LNCAP (cell line): Measurements from ENCODE around the gene OXCT1.
A peak's percentile ranks its signal among the peaks of the same experiment; 100 is the strongest.

Experiments used
- TF ChIP-seq, protein P1 (sequence below): fragments of 450-650 bp; IDR thresholded peaks from 2 replicates; pipeline ENCODE4 v1.5.1; 2017; ENCODE audit warnings: mild to moderate bottlenecking

The OXCT1 gene

DNA sequence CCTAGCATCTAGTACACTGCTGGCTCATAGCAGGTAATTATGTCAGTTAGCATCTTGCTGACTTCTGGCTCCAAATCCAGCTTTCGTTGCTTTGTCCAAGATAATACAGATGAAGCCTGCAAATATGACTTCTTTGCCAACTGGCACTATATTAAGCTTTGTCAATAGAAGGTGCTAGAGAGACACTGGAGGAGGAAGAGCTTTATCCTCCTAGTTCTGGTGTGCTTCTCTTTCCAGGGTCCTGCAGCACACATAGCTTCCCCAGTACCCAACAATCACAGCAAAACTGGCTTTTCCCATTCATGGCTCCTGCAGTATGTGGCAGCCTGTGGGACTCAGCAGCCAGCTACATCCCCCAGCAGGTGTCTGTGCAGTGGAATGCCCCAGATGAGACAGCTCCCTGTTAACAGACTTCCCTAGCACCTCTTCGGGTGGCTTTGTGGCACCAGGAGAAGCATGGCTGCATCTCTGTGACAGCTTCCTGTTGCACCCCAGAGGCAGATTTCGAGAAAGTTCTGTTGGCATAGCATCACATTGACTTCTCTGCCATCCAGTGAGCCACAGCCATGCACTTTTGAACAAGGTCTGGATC, 147.8 kb downstream of the OXCT1 start:
- TF ChIP-seq, protein P1, sequence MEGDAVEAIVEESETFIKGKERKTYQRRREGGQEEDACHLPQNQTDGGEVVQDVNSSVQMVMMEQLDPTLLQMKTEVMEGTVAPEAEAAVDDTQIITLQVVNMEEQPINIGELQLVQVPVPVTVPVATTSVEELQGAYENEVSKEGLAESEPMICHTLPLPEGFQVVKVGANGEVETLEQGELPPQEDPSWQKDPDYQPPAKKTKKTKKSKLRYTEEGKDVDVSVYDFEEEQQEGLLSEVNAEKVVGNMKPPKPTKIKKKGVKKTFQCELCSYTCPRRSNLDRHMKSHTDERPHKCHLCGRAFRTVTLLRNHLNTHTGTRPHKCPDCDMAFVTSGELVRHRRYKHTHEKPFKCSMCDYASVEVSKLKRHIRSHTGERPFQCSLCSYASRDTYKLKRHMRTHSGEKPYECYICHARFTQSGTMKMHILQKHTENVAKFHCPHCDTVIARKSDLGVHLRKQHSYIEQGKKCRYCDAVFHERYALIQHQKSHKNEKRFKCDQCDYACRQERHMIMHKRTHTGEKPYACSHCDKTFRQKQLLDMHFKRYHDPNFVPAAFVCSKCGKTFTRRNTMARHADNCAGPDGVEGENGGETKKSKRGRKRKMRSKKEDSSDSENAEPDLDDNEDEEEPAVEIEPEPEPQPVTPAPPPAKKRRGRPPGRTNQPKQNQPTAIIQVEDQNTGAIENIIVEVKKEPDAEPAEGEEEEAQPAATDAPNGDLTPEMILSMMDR: peak; percentile 25; the same call in 1 of the 2 replicates

DNA sequence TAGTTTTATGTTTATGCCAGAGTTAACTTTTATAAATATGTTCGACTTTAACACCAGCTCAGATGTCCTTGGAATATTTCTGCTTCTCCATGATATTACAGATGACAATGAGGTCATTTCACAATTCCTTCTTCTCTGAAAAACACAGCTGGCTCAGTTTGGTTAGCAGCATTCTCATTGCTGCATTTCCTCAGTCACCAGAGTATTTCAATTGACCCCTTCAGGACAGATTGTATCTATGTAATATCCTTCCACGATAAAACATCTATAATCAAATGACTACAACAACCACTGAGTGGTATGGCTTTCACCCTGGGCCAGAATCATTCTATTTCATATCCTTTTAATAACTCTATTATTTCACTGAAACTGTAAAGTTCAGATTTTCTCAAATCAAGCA, 148.7 kb downstream of the OXCT1 start:
- TF ChIP-seq, protein P1: no peak

DNA sequence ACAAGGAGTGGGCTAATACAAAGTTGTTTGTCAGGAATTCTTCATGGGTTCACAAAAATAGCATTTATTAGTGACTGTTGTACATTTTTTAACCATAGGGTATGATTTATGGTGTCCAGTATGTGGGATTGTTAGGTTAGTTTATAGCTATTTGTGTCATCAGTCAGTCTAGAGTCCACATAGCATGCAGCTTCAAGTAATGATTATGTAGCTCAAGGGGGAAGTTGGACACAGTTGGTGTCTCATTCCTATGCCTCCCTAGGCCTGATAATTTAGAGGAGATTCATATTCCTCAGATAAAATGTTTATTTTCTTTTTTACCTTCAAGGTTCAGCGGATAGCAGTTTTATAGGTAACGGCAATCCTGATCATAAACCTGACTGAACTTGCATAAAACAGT, 153.8 kb downstream of the OXCT1 start:
- TF ChIP-seq, protein P1: no peak

DNA sequence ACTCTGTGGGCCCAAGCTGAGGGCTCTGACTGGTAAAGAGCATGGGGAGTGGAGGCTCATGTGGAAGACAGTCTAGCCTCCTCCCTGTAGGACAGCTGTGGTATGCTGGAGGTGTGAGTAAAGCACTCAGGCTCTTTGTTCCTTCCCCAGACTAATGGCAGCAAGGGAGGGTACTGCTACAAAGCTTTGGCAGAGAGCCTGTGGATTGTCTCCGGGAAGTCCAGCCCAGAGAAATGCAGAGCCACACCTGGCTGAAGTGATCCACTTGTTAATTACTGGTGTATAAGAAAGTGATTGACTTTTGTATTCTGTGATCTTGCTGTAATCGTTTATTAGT, 161.7 kb downstream of the OXCT1 start:
- TF ChIP-seq, protein P1: no peak

DNA sequence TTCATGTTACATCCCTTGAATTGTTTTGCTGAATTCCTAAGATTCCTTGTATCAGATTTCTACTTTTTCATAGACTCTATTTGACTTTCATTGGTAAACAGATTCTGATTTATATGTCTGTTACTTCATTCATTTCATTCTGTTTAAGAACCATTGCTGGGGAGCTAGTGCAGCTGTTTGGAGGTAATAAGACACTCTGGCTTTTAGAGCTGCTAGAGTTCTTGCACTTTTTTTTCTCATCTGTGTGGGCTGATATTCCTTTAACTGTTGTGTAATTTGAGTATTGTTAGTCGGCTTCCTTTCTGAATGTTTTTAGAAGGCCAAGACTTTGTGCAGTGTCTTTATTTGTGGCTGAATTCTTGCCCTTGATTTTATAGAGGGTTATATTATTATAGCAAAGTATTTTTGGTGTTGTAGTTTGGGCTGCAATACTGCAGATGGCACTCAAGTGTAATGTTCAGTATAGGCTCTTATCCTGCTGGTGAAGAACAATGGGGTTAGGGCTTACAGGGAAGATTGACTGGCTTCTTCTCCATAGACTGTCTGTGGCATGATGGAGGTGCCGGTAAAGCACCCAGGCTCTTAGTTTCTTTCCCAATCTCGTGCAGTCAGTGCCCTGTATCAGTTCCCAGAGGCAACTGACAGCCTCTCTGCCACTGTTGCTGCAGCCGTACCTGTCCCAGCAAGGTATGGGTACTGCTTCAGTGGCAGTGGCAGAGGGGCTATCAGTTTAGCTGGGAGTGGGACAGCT, 162.2 kb downstream of the OXCT1 start:
- TF ChIP-seq, protein P1: peak; percentile 57

DNA sequence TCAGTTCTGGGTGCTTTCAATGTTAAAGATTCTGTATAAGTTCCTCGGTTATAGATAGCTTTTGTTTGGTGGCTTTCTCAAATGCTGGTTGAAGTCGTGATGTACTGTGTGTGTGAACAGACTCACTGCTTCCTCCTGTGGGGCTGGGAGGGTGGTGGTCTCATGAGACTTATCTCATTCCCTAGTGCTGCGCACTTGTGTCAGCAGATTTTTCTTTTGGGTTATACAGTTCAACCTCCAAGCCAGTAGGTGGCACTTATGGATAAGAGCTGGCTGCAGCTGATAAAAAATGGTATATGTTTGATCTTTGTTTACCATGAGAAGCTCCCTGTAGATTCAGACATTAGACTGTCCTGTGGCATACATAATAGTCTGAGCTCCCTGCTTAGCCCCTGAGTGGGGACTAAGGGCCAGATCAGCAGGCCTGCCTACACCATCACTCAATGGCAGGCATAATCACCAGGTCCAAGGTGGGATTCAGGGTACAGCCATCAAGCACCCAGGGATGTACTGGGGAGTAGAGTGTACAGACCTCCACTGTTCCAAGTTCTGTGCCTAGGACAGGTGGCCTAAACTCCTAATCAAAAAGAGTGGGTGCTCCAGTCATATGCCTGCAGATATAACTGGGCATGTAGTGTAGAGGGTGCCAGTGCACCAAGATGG, 174.2 kb downstream of the OXCT1 start:
- TF ChIP-seq, protein P1: peak; percentile 58; the same call in 1 of the 2 replicates

DNA sequence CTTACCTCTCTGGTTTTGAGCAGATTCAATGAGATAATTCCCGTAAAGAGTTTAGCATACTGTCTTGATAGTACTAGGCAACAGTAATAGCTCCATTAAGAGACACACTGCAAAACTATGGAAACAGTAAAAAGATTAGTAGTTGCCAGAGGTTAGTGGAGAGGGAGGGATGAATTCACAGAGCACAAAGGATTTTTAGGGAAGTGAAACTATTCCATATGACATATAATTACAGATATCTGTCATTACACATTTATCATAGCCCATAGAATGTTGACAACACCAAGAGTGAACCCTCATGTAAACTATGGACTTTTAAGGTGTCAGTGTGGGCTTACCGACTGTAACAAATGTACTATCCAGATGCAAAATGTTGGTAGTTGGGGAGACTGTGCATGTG, 183.5 kb downstream of the OXCT1 start:
- TF ChIP-seq, protein P1: no peak
